HepG2 (cell line): ENCODE data around the gene CMTM3. TPM values are rescaled to one million over a fixed set of nuclear protein-coding genes. Genes with fewer than 3 reads are reported as not detected.

Experiments
- CBX2 ChIP-seq, 2 experiments: fragments of 200-600 bp in 1 of 2; sonication (generic); formaldehyde crosslinking in 1 of 2; IDR thresholded peaks; 2 replicates each; pipeline versions ENCODE4 v1.7.0 to v1.8.1; 2018 to 2022; ENCODE audit warnings: low read depth in 2 of 2, low read length in 1 of 2, mild to moderate bottlenecking in 1 of 2, missing genetic modification reagents in 1 of 2
- CHD2 ChIP-seq: IDR thresholded peaks from 2 replicates; pipeline ENCODE4 v1.6.1; 2011; ENCODE audit warnings: low read depth, low read length, improper control_type of control experiment
- EHMT2 ChIP-seq: fragments of 200-600 bp; sonication (generic); IDR thresholded peaks from 2 replicates; pipeline ENCODE4 v1.7.0; 2017; ENCODE audit warnings: antibody characterized with exemption, low read depth, low read length, borderline replicate concordance
- MED8 ChIP-seq: sonication (generic); formaldehyde crosslinking; IDR thresholded peaks from 2 replicates; pipeline ENCODE4 v1.8.1; 2023; ENCODE audit warnings: mild to moderate bottlenecking, missing genetic modification reagents; ENCODE audit not compliant: insufficient replicate concordance
- SALL1 ChIP-seq: sonication (generic); formaldehyde crosslinking; IDR thresholded peaks from 2 replicates; pipeline ENCODE4 v1.8.0; 2022; ENCODE audit warnings: mild to moderate bottlenecking, missing genetic modification reagents
- ZC3H13 ChIP-seq: sonication (generic); formaldehyde crosslinking; IDR thresholded peaks from 2 replicates; pipeline ENCODE4 v1.8.1; 2023; ENCODE audit warnings: mild to moderate bottlenecking, missing genetic modification reagents, moderate library complexity
- ZNF10 ChIP-seq: sonication (generic); formaldehyde crosslinking; IDR thresholded peaks from 2 replicates; pipeline ENCODE4 v1.4.0; 2020; ENCODE audit warnings: mild to moderate bottlenecking, low read depth, missing genetic modification reagents, borderline replicate concordance
- ZNF20 ChIP-seq: sonication (generic); formaldehyde crosslinking; IDR thresholded peaks from 2 replicates; pipeline ENCODE4 v1.4.0; 2020; ENCODE audit warnings: mild to moderate bottlenecking, moderate library complexity, missing genetic modification reagents
- ZNF503 ChIP-seq: sonication (generic); formaldehyde crosslinking; IDR thresholded peaks from 2 replicates; pipeline ENCODE4 v1.4.0; 2020; ENCODE audit warnings: missing genetic modification reagents
- ZNF549 ChIP-seq: sonication (generic); formaldehyde crosslinking; IDR thresholded peaks from 2 replicates; pipeline ENCODE4 v1.5.0; 2020; ENCODE audit warnings: missing genetic modification reagents
- ZNF589 ChIP-seq: sonication (generic); formaldehyde crosslinking; conservative IDR thresholded peaks from 2 replicates; pipeline ENCODE4 v1.8.0; 2022; ENCODE audit warnings: mild to moderate bottlenecking, moderate library complexity, missing genetic modification reagents
- ZNF619 ChIP-seq: sonication (generic); formaldehyde crosslinking; IDR thresholded peaks from 2 replicates; pipeline ENCODE4 v1.4.0; 2020; ENCODE audit warnings: mild to moderate bottlenecking, missing genetic modification reagents
- polyA plus RNA-seq, 8 experiments: library from polyadenylated mRNA; depleted of rRNA in 3 of 8; stranded (reverse) in 7 of 8; unstranded in 1 of 8; fragments of >200 nt; fragmentation: Illumina TruSeq in 4 of 8; extraction: Trizol in 4 of 8; gene quantifications; 2 replicates each; pipeline versions ENCODE4 v1.2.1 to v1.2.3, GENCODE V29; 2011 to 2016; ENCODE audit warnings: low read depth in 4 of 8, missing spikeins in 1 of 8, mixed read lengths in 1 of 8; ENCODE audit not compliant: insufficient read depth in 1 of 8
- total RNA-seq, 5 experiments: library from RNA; depleted of rRNA; stranded (reverse); fragments of >200 nt; fragmentation: Illumina TruSeq; extraction: Trizol; gene quantifications; 2 replicates each; pipeline ENCODE4 v1.2.3, GENCODE V29; 2016; ENCODE audit warnings: low read depth in 1 of 5
- TF ChIP-seq, protein P1 (sequence below): sonication (generic); formaldehyde crosslinking; IDR thresholded peaks from 2 replicates; pipeline ENCODE4 v1.4.0; 2020; ENCODE audit warnings: low read depth, missing genetic modification reagents
- TF ChIP-seq, protein P2 (sequence below): sonication (generic); formaldehyde crosslinking; IDR thresholded peaks from 2 replicates; pipeline ENCODE4 v1.5.1; 2020; ENCODE audit warnings: missing genetic modification reagents, mild to moderate bottlenecking, borderline replicate concordance

CMTM3 gene
- total and polyA plus RNA-seq, 2 of the 13 experiments (the other 11 are each of a cell fraction or from before 2014, with no cell fraction given): 29.2 to 48.7 TPM

DNA sequence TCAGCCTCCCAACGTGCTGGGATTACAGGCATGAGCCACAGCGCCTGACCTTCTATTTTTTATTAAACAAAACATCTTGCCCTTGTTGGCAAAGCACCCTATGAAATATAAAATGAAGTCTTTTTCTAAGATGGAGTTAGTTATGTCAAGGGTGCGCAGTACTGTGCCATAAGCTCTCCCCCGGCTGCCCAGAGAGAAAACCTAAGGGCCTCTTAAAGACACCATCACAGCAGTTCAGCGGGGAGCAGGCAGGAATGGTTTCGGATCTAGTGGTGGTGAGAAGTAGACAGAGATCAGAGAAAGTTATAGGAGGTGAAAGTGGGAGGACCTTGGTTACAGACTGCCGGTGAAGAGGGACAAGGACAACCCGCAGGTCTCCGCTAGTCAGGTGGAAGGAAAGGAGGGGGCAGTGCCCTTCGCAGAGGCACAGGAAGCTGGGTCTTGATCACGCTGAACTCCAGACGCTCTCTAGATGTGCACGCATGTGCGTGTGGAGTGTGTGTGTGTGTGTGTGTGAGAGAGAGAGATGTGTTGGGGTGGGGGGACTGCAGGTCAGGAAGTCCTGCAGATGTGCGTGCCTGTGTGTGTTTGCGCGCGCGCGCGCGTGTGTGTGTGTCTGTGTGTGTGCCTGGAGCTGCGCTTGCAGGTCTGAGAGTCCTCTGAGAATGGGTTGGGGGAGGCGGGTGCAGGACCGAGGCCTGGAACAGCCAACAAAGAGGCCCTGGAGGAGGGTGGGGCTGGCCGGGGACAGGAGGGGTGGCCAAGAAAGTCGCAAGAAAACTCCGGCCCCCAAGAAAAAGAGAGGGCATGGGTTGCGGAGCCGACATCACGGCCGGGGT lies 748 bp upstream of the CMTM3 start (continued):
- TF ChIP-seq, protein P1, sequence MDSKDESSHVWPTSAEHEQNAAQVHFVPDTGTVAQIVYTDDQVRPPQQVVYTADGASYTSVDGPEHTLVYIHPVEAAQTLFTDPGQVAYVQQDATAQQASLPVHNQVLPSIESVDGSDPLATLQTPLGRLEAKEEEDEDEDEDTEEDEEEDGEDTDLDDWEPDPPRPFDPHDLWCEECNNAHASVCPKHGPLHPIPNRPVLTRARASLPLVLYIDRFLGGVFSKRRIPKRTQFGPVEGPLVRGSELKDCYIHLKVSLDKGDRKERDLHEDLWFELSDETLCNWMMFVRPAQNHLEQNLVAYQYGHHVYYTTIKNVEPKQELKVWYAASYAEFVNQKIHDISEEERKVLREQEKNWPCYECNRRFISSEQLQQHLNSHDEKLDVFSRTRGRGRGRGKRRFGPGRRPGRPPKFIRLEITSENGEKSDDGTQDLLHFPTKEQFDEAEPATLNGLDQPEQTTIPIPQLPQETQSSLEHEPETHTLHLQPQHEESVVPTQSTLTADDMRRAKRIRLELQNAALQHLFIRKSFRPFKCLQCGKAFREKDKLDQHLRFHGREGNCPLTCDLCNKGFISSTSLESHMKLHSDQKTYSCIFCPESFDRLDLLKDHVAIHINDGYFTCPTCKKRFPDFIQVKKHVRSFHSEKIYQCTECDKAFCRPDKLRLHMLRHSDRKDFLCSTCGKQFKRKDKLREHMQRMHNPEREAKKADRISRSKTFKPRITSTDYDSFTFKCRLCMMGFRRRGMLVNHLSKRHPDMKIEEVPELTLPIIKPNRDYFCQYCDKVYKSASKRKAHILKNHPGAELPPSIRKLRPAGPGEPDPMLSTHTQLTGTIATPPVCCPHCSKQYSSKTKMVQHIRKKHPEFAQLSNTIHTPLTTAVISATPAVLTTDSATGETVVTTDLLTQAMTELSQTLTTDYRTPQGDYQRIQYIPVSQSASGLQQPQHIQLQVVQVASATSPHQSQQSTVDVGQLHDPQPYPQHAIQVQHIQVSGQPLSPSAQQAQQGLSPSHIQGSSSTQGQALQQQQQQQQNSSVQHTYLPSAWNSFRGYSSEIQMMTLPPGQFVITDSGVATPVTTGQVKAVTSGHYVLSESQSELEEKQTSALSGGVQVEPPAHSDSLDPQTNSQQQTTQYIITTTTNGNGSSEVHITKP: no peak
- TF ChIP-seq ZNF549 (CRISPR knock-in tag) (no peak), ZNF619 (CRISPR knock-in tag) (peak; percentile 78; the same call in 1 of the 2 replicates), ZC3H13 (CRISPR knock-in tag) (no peak), ZNF589 (CRISPR knock-in tag) (0 out of 2 replicates have a peak, but pooled peaks have one; percentile 35), CHD2 (no peak), MED8 (no peak), ZNF503 (CRISPR knock-in tag) (no peak), ZNF10 (no peak), ZNF20 (no peak), CBX2 (IDR thresholded peaks at IDR 0.05; ENCODE audit: low read depth, low read length) (no peak), CBX2 (CRISPR knock-in tag; IDR thresholded peaks at IDR 0.05; ENCODE audit: low read depth) (no peak), SALL1 (CRISPR knock-in tag) (peak; percentile 77), EHMT2 (no peak)
- TF ChIP-seq, protein P2, sequence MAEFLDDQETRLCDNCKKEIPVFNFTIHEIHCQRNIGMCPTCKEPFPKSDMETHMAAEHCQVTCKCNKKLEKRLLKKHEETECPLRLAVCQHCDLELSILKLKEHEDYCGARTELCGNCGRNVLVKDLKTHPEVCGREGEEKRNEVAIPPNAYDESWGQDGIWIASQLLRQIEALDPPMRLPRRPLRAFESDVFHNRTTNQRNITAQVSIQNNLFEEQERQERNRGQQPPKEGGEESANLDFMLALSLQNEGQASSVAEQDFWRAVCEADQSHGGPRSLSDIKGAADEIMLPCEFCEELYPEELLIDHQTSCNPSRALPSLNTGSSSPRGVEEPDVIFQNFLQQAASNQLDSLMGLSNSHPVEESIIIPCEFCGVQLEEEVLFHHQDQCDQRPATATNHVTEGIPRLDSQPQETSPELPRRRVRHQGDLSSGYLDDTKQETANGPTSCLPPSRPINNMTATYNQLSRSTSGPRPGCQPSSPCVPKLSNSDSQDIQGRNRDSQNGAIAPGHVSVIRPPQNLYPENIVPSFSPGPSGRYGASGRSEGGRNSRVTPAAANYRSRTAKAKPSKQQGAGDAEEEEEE (CRISPR knock-in tag): no peak
